ENCODE results near the gene DGCR8.

DNA sequence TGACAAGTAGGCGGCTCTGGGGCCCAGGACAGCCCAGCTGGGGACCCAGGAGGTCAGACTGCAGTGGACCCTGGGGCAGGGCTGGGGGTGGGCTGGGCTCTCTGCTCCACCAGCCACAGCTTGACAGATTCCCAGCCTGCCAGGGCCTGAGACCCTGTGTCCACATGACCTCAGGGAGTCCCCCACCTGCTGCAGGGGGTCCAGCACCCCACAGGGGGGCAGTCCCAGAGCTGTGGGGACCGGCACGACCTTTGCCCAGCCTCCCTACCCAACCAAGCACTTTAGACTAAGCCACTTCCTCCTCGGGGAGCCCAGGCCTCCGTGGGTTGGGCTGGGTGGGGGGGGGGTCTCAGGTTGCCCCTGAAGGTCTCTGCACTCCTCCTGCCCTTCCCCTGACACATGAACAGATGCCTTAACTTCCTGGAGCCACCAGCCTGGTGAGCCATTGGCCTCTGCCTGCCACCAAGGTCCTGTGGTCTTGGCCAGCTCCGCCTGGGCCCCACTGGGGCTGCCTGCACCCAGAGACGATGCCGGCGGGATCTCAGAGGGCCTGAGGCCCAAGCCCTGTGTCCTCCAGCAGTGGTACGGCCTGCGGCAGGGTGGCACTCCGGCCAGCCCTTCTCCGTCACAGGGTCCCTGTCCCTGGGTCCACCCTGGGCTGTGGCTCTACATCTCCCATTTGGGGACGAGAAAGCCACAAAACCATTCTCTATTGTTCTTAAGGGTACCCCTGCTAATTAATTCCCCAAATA is 67.4 kb downstream of the DGCR8 start:
- TF ChIP-seq, protein P1, sequence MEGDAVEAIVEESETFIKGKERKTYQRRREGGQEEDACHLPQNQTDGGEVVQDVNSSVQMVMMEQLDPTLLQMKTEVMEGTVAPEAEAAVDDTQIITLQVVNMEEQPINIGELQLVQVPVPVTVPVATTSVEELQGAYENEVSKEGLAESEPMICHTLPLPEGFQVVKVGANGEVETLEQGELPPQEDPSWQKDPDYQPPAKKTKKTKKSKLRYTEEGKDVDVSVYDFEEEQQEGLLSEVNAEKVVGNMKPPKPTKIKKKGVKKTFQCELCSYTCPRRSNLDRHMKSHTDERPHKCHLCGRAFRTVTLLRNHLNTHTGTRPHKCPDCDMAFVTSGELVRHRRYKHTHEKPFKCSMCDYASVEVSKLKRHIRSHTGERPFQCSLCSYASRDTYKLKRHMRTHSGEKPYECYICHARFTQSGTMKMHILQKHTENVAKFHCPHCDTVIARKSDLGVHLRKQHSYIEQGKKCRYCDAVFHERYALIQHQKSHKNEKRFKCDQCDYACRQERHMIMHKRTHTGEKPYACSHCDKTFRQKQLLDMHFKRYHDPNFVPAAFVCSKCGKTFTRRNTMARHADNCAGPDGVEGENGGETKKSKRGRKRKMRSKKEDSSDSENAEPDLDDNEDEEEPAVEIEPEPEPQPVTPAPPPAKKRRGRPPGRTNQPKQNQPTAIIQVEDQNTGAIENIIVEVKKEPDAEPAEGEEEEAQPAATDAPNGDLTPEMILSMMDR (IDR thresholded peaks at IDR 0.05): no peak
- no peak for TF ChIP-seq POLR2A (IDR thresholded peaks at IDR 0.05)
